ENCODE data around the gene SLC27A5. TPM values are rescaled to one million over a fixed set of nuclear protein-coding genes. Genes with fewer than 3 reads are reported as not detected.

Gene SLC27A5
- total and polyA plus RNA-seq, 2 of the 13 experiments (the other 11 are each of a cell fraction or from before 2014, with no cell fraction given), result 30.3 to 40.2 TPM

DNA sequence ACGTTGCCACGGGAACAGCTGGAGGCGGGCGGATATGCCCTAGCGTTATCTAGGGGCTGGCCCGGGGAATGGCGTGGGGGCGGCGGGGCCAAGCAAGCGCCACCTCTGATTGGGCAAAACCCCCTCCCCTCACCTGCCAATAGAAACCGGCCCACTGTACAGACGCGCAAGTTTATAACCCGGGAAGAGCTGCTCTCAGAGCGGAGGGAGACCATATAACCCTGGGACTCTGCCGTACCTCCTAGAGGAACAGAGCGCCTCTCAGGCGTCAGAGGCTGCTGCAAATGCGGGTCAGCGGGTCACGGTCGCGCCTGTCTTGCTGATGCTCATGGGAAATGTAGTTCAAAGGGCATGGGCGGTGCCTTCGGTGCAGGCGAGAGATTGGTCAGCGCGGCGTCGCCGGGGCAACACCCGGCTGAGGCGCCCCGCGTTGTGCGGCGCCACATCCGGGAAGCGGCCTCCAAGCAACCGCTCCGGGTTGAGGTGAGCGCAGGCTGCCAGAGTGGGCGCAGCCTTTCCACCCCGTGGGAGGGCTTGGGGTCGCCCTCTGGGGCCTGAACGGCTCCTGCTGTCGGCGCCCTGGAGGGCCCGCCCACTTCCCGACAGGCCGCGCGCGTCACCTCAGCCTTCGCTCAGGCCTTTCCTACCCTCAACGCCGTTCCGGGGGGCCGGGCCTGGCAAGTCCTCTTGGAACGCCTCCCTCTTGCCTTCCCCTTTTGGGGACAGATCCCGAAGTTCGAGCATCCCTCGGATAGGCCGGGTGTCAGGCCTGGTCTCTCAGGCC, 35.9 kb downstream of the SLC27A5 start, which contains the start of gene ZNF446 (continued):
- TF ChIP-seq RFXAP (CRISPR knock-in tag; IDR thresholded peaks at IDR 0.05; ENCODE audit: borderline replicate concordance) (peak; percentile 93), KDM5B (CRISPR knock-in tag; IDR thresholded peaks at IDR 0.05; ENCODE audit: borderline replicate concordance) (0 out of 2 replicates have a peak, but pooled peaks have one; percentile 17), NRL (CRISPR knock-in tag; IDR thresholded peaks at IDR 0.05; ENCODE audit: borderline replicate concordance) (peak; percentile 78; the same call in 1 of the 2 replicates), BRCA1 (CRISPR knock-in tag; IDR thresholded peaks at IDR 0.05) (peak; percentile 91), ZFX (CRISPR knock-in tag; IDR thresholded peaks at IDR 0.05; ENCODE audit: low read depth) (peak; percentile 91), NFATC3 (CRISPR knock-in tag; IDR thresholded peaks at IDR 0.05) (0 out of 2 replicates have a peak, but pooled peaks have one; percentile 83), CBFB (CRISPR knock-in tag; IDR thresholded peaks at IDR 0.05) (no peak; the same call in 1 of the 2 replicates), ZSCAN9 (CRISPR knock-in tag; IDR thresholded peaks at IDR 0.05; ENCODE audit: borderline replicate concordance) (peak; percentile 15; the same call in 1 of the 2 replicates), NFIC (IDR thresholded peaks at IDR 0.05; ENCODE audit: low read length) (no peak), GABPA (IDR thresholded peaks at IDR 0.05; ENCODE audit: low read depth, low read length) (peak; percentile 75), GABPA (CRISPR knock-in tag; IDR thresholded peaks at IDR 0.05; ENCODE audit: low read depth) (peak; percentile 88), EEA1 (CRISPR knock-in tag; IDR thresholded peaks at IDR 0.05; ENCODE audit: borderline replicate concordance) (no peak), ZNF143 (CRISPR knock-in tag; IDR thresholded peaks at IDR 0.05) (peak; percentile 95), FOXK1 (CRISPR knock-in tag; IDR thresholded peaks at IDR 0.05; ENCODE audit: borderline replicate concordance, low read depth) (peak; percentile 44; the same call in 1 of the 2 replicates), NPAS2 (CRISPR knock-in tag; IDR thresholded peaks at IDR 0.05; ENCODE audit: borderline replicate concordance) (no peak), MXI1 (IDR thresholded peaks at IDR 0.05; ENCODE audit: borderline replicate concordance, low read depth, low read length) (peak; percentile 97), CENPX (CRISPR knock-in tag; IDR thresholded peaks at IDR 0.05) (no peak), CREB1 (IDR thresholded peaks at IDR 0.05) (peak; percentile 80), CREB1 (CRISPR knock-in tag; IDR thresholded peaks at IDR 0.05) (peak; percentile 85), SRF (IDR thresholded peaks at IDR 0.05; ENCODE audit: low read depth, low read length) (no peak), GZF1 (CRISPR knock-in tag; IDR thresholded peaks at IDR 0.05) (no peak), ZNF160 (CRISPR knock-in tag; IDR thresholded peaks at IDR 0.05) (peak; percentile 56; the same call in 1 of the 2 replicates), ADNP (CRISPR knock-in tag; IDR thresholded peaks at IDR 0.05) (no peak), ZNF737 (CRISPR knock-in tag; IDR thresholded peaks at IDR 0.05; ENCODE audit: borderline replicate concordance) (peak; percentile 64; the same call in 1 of the 2 replicates), SPEN (CRISPR knock-in tag; IDR thresholded peaks at IDR 0.05; ENCODE audit: low read depth) (peak; percentile 42; the same call in 1 of the 2 replicates), ZNF274 (CRISPR knock-in tag; IDR thresholded peaks at IDR 0.05) (peak; percentile 72; the same call in 1 of the 2 replicates)
- TF ChIP-seq, protein P1, sequence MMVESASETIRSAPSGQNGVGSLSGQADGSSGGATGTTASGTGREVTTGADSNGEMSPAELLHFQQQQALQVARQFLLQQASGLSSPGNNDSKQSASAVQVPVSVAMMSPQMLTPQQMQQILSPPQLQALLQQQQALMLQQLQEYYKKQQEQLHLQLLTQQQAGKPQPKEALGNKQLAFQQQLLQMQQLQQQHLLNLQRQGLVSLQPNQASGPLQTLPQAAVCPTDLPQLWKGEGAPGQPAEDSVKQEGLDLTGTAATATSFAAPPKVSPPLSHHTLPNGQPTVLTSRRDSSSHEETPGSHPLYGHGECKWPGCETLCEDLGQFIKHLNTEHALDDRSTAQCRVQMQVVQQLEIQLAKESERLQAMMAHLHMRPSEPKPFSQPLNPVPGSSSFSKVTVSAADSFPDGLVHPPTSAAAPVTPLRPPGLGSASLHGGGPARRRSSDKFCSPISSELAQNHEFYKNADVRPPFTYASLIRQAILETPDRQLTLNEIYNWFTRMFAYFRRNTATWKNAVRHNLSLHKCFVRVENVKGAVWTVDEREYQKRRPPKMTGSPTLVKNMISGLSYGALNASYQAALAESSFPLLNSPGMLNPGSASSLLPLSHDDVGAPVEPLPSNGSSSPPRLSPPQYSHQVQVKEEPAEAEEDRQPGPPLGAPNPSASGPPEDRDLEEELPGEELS (CRISPR knock-in tag; IDR thresholded peaks at IDR 0.05), result peak; percentile 55; the same call in 1 of the 2 replicates
- TF ChIP-seq, protein P2, sequence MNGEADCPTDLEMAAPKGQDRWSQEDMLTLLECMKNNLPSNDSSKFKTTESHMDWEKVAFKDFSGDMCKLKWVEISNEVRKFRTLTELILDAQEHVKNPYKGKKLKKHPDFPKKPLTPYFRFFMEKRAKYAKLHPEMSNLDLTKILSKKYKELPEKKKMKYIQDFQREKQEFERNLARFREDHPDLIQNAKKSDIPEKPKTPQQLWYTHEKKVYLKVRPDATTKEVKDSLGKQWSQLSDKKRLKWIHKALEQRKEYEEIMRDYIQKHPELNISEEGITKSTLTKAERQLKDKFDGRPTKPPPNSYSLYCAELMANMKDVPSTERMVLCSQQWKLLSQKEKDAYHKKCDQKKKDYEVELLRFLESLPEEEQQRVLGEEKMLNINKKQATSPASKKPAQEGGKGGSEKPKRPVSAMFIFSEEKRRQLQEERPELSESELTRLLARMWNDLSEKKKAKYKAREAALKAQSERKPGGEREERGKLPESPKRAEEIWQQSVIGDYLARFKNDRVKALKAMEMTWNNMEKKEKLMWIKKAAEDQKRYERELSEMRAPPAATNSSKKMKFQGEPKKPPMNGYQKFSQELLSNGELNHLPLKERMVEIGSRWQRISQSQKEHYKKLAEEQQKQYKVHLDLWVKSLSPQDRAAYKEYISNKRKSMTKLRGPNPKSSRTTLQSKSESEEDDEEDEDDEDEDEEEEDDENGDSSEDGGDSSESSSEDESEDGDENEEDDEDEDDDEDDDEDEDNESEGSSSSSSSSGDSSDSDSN (CRISPR knock-in tag; IDR thresholded peaks at IDR 0.05), result peak; percentile 55; the same call in 1 of the 2 replicates

All from HepG2 (cell line).